Retina (tissue), 1 donor: ENCODE measurements around the gene MXRA5.
"Not testable (repeated sequence)": the region's sequence is repeated elsewhere in the genome, so short reads cannot be mapped to it uniquely, and the experiment has no call there.

Experiments used
- DNase-seq: peaks from one replicate; pipeline ENCODE4 v3.0.0-alpha.2; 2016

Gene MXRA5

GRCh38 chrX:3346501-3347259 lies at the start of gene MXRA5:
Gene MXRA5, minus strand, starts transcription at chrX:3346652. Its CDS starts 2,819 bp downstream, at chrX:3343833.
- DNase-seq = peak; percentile 23

- DNase-seq = no peak
Measured at GRCh38 chrX:3393581-3394111, 47.2 kb upstream of the MXRA5 start.

DNA sequence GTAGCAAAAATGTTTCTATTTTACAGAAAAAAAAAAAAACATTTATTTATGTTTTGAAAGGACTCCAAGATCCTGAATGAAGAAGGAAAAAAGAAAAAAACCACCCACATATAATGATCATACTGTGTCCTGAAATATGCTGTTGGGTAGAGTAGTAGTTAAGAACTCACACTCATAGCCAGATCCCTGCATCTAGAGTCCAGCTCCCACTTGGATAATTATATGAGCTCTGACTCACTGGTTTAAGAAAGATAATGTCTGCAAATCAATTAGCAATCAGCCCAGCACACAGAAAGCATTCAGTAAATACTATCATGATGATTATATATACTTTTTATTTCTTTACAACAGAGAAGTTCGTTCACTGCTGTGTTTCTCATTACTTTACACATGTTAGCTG lies 46.7 kb upstream of the MXRA5 start:
- no peak for DNase-seq

- DNase-seq = no peak
Measured at GRCh38 chrX:3388457-3388856, 42.0 kb upstream of the MXRA5 start.

- DNase-seq = no peak
Measured at GRCh38 chrX:3384327-3384726, 37.9 kb upstream of the MXRA5 start.

DNA sequence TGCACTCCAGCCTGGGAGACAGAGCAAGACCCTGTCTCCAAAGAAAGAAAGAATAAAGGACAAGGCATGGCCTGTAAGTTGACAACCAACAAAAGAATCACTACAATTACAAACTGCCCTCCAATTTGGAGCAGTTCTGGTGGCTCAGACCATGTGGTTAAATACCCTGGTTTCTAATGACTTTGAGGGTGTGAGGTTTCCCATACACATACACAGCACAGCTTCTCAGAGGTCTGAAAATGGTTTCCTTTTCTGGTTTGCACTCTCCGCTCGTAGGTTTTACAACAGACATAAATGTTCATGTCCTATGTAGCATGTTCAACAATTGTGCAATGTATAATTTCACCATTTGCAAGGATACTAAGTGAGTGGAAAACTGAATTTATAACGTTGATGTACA lies 34.2 kb upstream of the MXRA5 start:
- DNase-seq = no peak

DNA sequence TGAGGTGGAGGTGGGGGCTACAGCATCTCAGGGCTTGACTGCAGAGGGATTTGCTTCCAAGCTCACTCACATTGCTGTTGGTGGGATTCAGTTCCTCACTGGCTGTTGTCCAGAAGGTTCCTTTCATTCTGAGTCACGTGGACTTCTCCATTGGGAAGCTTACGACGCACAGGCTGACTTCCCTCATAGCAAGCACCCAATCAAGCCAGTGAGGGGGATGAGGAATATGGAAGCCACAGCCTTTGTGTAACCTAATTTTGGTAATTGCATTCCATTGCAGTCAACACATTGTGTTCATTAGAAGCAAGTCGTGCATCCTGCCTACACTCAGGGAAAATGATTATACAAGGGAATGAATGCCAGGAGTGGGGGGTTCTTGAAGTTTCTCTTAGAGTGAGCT lies 32.7 kb upstream of the MXRA5 start:
- no peak for DNase-seq

DNA sequence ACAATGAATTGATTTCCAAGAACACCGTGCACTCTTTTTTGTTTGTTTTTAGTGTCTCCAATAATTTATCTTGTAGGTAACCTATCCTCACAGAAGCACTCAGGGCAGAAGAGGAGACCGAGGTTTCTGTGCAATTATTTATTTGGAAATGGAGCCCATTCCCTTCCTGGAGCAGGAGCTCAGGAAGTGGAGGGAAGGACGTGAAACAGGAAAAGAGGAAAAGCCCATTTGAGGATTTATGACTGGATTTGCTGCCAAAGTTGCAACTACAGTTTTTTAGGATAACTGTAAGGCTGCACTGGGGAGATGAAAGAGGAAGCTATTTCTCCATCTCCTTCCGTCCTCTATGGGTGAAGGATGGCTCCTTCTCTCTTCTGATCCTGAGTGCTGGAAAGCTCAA lies 31.7 kb upstream of the MXRA5 start:
- no peak for DNase-seq

GRCh38 chrX:3377560-3377959 lies 31.1 kb upstream of the MXRA5 start:
- DNase-seq = no peak

- not testable (repeated sequence) for DNase-seq
Measured at GRCh38 chrX:3375878-3376508, 29.5 kb upstream of the MXRA5 start.

- no peak for DNase-seq
Measured at GRCh38 chrX:3374108-3374800, 27.8 kb upstream of the MXRA5 start.

DNA sequence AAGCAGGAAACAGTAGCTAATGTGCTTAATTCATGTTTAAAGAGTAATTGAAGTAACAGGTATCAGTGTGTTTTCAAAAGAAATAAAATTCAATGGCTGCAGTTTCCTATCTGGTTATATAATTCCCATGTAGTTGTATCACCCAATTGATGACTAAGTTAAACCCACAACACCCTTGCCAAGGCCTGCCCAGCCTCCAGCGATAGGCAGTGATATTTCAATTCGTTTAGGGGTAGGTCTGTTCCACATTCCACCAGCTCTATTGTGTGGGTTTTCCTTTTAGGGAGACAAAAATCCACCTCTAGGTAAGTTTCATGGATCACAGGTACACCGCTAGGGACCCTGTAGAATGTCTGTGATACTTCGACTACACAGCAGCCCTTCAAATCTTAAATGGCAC lies 24.7 kb upstream of the MXRA5 start:
- DNase-seq = no peak

GRCh38 chrX:3370656-3371055 lies 24.2 kb upstream of the MXRA5 start:
- DNase-seq = no peak

- DNase-seq = no peak
Measured at GRCh38 chrX:3362956-3363355, 16.5 kb upstream of the MXRA5 start.

DNA sequence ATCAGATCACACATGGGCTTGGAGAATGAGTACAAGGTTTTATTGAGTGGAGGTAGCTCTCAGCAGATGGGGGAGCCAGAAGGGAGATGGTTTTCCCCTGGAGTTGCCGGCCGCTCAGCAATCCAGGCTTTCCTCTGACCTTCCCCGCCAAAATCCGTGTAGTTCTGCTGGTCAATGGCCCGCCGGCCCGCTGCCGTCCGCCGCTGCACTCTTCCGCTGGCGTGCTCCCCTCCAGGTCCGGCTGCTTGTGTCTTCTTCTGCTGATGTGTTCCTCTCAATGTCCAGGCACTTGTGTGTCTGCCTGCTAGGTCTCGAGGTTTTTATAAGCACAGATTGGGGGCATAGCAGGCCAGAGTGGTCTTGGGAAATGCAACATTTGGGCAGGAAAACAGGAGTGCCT lies 14.4 kb upstream of the MXRA5 start:
- DNase-seq = no peak

- not testable (repeated sequence) for DNase-seq
Measured at GRCh38 chrX:3352741-3353140, 6.3 kb upstream of the MXRA5 start.

GRCh38 chrX:3351276-3351675 lies 4.8 kb upstream of the MXRA5 start:
- DNase-seq = no peak

DNA sequence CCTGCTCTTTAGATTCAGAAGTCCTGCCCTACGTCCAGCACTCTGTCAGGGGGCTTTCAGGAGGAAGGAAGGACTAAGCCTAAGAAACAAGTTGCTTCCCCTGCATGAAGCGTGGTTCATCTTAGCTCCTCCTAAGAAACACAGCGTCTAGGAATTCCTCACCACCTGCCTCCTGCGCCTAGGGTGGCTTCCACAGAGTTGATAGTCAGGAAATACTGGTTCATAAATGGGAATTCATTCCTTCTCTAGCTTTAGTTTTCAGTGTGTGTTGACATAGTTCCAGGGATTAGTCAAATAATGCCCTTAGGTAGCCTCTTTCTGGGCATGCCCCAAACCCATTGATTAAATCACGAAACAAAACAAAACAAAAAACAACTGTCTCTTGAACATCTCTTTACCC lies 1.7 kb upstream of the MXRA5 start:
- DNase-seq = no peak

GRCh38 chrX:3345281-3346191 lies 916 bp downstream of the MXRA5 start:
- DNase-seq = peak; percentile 39

DNA sequence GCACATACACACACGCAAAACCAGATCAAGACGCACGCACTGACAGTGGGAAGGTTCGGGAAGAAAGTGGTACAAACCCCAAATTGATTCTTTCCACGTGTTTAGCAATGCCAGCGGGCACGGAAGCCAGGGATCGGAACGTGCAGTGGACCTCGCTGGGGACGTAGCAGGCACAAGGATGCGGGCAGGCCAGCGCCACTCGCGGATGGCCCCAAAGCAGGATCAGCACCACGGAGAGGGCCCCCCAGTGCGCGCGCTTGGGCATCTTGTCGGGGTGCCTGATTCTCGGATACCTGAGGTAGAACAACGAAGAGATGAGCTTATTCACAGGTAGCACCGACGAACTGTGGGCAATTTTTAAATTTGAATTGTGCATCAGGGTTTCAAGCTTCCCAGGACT lies 2.9 kb downstream of the MXRA5 start:
- not testable (repeated sequence) for DNase-seq

GRCh38 chrX:3340016-3340415 lies 6.4 kb downstream of the MXRA5 start:
- no peak for DNase-seq

GRCh38 chrX:3326681-3327080 lies 19.8 kb downstream of the MXRA5 start:
- DNase-seq = no peak
